GM23338 (cell line): Measurements from ENCODE around the gene DCTPP1. TPM values are rescaled to one million over a fixed set of nuclear protein-coding genes. Genes with fewer than 3 reads are reported as not detected.

ENCODE experiments used
- ATAC-seq: fragments of 200-7000 bp; cut with Tn5 transposase; 3 replicates; pipeline ENCODE4 v1.9.1; 2020
- DNase-seq: peaks from one replicate; pipeline ENCODE4 v3.0.0-alpha.2; 2015; ENCODE audit warnings: low spot score
- H2AFZ ChIP-seq: fragments of 200-600 bp; sonication (generic); 2 replicates; pipeline ENCODE4 v1.8.0; 2016; ENCODE audit warnings: antibody characterized with exemption, mild to moderate bottlenecking, moderate library complexity
- H3F3A ChIP-seq: fragments of 200-600 bp; sonication (generic); replicated peaks from 2 replicates; pipeline ENCODE4 v1.8.0; 2017; ENCODE audit warnings: antibody characterized with exemption, mixed run types, low read depth
- H3K27ac ChIP-seq: fragments of 200-600 bp; sonication (generic); 2 replicates; pipeline ENCODE4 v1.6.1; 2016; ENCODE audit warnings: low read depth
- H3K27me3 ChIP-seq: fragments of 200-600 bp; sonication (generic); 2 replicates; pipeline ENCODE4 v1.8.0; 2016; ENCODE audit warnings: mild to moderate bottlenecking, mixed run types, moderate library complexity; ENCODE audit not compliant: insufficient read depth
- H3K36me3 ChIP-seq: fragments of 200-600 bp; sonication (generic); 2 replicates; pipeline ENCODE4 v1.8.0; 2016; ENCODE audit warnings: mild to moderate bottlenecking; ENCODE audit not compliant: insufficient read depth
- H3K4me1 ChIP-seq: fragments of 200-600 bp; sonication (generic); 2 replicates; pipeline ENCODE4 v1.8.0; 2016; ENCODE audit warnings: mild to moderate bottlenecking, moderate library complexity; ENCODE audit not compliant: insufficient read depth
- H3K4me2 ChIP-seq: fragments of 200-600 bp; sonication (generic); 2 replicates; pipeline ENCODE4 v1.7.1; 2017; ENCODE audit warnings: mixed run types
- H3K4me3 ChIP-seq: fragments of 200-600 bp; sonication (generic); 2 replicates; pipeline ENCODE4 v1.6.1; 2016; ENCODE audit warnings: mixed run types
- H3K79me2 ChIP-seq: fragments of 200-600 bp; sonication (generic); replicated peaks from 2 replicates; pipeline ENCODE4 v1.8.0; 2017; ENCODE audit warnings: mild to moderate bottlenecking; ENCODE audit not compliant: insufficient read depth
- H3K9me2 ChIP-seq: fragments of 200-600 bp; sonication (generic); 2 replicates; pipeline ENCODE4 v1.8.0; 2017; ENCODE audit not compliant: insufficient read depth
- H4K20me1 ChIP-seq: fragments of 200-600 bp; sonication (generic); replicated peaks from 2 replicates; pipeline ENCODE4 v1.8.0; 2017; ENCODE audit warnings: mild to moderate bottlenecking; ENCODE audit not compliant: insufficient read depth
- H3K27ac Mint-ChIP-seq: 2 replicates; pipeline ENCODE4 v1.8.0; 2020; ENCODE audit warnings: inconsistent platforms, mild to moderate bottlenecking, moderate library complexity, mixed read lengths
- H3K27me3 Mint-ChIP-seq: 3 replicates; pipeline ENCODE4 v1.8.0; 2022; ENCODE audit warnings: low read depth, mild to moderate bottlenecking, moderate library complexity, mixed read lengths, inconsistent platforms; ENCODE audit not compliant: insufficient read depth, poor library complexity
- H3K36me3 Mint-ChIP-seq: 3 replicates; pipeline ENCODE4 v1.8.0; 2021; ENCODE audit warnings: low read depth, mild to moderate bottlenecking, inconsistent platforms, moderate library complexity, mixed read lengths
- H3K4me1 Mint-ChIP-seq: 3 replicates; pipeline ENCODE4 v1.8.0; 2020; ENCODE audit warnings: mild to moderate bottlenecking, inconsistent platforms, mixed read lengths
- H3K4me3 Mint-ChIP-seq: 3 replicates; pipeline ENCODE4 v1.8.0; 2021; ENCODE audit warnings: moderate library complexity, mild to moderate bottlenecking, inconsistent platforms, mixed read lengths
- H3K9me3 Mint-ChIP-seq: 3 replicates; pipeline ENCODE4 v1.8.0; 2020; ENCODE audit warnings: moderate library complexity, mild to moderate bottlenecking, inconsistent platforms, mixed read lengths
- CREB1 ChIP-seq: fragments of 250-450 bp; sonication (Bioruptor Pico); IDR thresholded peaks from 2 replicates; pipeline ENCODE4 v1.5.0; 2020; ENCODE audit warnings: low read depth, mild to moderate bottlenecking, moderate library complexity
- CTCF ChIP-seq, 2 experiments: fragments of 200-600 bp in 1 of 2; sonication (generic) in 1 of 2; conservative IDR thresholded peaks; 2 replicates each; pipeline versions ENCODE4 v1.5.1 to v1.6.1; 2016 to 2017; ENCODE audit warnings: antibody characterized with exemption in 2 of 2, low read depth in 2 of 2, mild to moderate bottlenecking in 2 of 2, moderate library complexity in 1 of 2
- EZH2 ChIP-seq: fragments of 200-600 bp; sonication (generic); IDR thresholded peaks from one replicate; pipeline ENCODE4 v1.8.0; 2017; ENCODE audit warnings: antibody characterized with exemption, mild to moderate bottlenecking, low read depth; ENCODE audit not compliant: unreplicated experiment
- NANOG ChIP-seq: IDR thresholded peaks from 2 replicates; pipeline ENCODE4 v1.6.1; 2016; ENCODE audit warnings: antibody characterized with exemption, borderline replicate concordance
- POLR2AphosphoS5 ChIP-seq: IDR thresholded peaks from 2 replicates; pipeline ENCODE4 v1.6.1; 2016; ENCODE audit warnings: antibody characterized with exemption, low read depth
- STAT1 ChIP-seq: IDR thresholded peaks from one replicate; pipeline ENCODE4 v1.6.1; 2016; ENCODE audit warnings: antibody characterized with exemption; ENCODE audit not compliant: unreplicated experiment
- ZNF114 ChIP-seq: fragments of 250-450 bp; sonication (Bioruptor Pico); IDR thresholded peaks from 2 replicates; pipeline ENCODE4 v1.5.0; 2020; ENCODE audit warnings: mild to moderate bottlenecking, moderate library complexity
- ZNF331 ChIP-seq: fragments of 250-450 bp; sonication (Bioruptor Pico); IDR thresholded peaks from 2 replicates; pipeline ENCODE4 v1.5.0; 2020; ENCODE audit warnings: low read depth, mild to moderate bottlenecking, moderate library complexity
- polyA plus RNA-seq: library from polyadenylated mRNA; unstranded; fragments of >200 nt; fragmentation: Nextera tagmentation; extraction: Ambion mirVana; gene quantifications from 2 replicates; pipeline ENCODE4 v1.2.1, GENCODE V29; 2016
- total RNA-seq: library from RNA; depleted of rRNA; stranded (reverse); fragments of >200 nt; shearing (Covaris generic); gene quantifications from 2 replicates; pipeline ENCODE4 v1.2.3, GENCODE V29; 2014
- TF ChIP-seq, protein P1 (sequence below): IDR thresholded peaks from 2 replicates; pipeline ENCODE4 v1.6.1; 2016; ENCODE audit warnings: antibody characterized with exemption
- TF ChIP-seq, protein P2 (sequence below): IDR thresholded peaks from one replicate; pipeline ENCODE4 v1.6.1; 2018; ENCODE audit warnings: antibody characterized with exemption; ENCODE audit not compliant: unreplicated experiment

The DCTPP1 gene
- total and polyA plus RNA-seq, 2 experiments from 2014 or later, result 54.1 to 58.3 TPM

DNA sequence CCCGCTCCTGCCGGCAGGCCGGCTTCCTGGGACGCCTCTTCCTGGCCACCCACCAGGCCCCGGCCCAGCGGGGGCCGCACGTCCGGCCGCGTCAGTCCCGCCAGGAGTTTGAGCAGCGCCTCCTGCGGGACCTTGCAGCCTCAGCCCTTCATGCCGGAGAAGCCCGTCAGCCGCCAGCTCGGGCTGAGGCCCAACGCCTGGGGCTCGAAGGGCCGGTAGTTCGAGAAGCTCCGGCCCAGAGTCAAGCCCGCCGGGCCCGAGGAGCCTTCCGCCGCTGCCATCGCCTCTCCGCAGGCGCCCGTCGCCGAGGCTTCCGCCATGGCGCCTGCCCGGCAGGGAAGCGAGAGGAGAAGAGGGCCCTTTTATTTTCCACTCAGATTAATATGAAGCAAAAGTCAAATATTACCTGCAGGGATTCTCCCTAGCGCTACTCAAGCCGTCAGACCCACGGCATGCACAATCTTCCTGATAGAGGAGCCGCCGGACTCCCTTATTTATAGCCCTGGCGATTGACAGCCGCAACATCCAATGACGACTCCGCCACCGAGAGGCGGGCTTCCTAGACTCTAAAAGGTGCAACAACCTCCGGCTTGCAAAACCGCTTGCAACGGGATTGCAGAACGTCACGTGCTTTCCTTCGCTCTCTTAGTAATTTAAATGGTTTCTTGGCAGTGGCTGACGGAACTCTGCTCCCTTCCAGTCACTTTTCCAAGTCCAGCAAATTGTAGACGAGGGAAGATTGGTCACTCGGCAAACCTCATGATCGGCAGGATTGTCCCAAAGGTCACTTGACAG is 15.8 kb upstream of the DCTPP1 start, which contains the start of gene SEPHS2:
SEPHS2 (minus strand) TSS at position 467 of the 795 bp plus-strand sequence; CDS start at position 320, 147 bp downstream.
- Histone ChIP-seq H4K20me1 (peaks cover 8% of the 10 kb centered on the region), H3K9me2 (peaks cover 7% of the 10 kb centered on the region), H3K79me2 (peaks cover 13% of the 10 kb centered on the region), H2AFZ (peak within 1 kb of the TSS; percentile 57), H3K27me3 (no peaks in the 10 kb centered on the region), H3K36me3 (no peaks in the 10 kb centered on the region), H3K4me2 (peak within 1 kb of the TSS; percentile 84), H3F3A (peaks cover 6% of the 10 kb centered on the region; the same call in 1 of the 2 replicates), H3K27ac (peak within 1 kb of the TSS; percentile 74), H3K4me3 (peak within 1 kb of the TSS; percentile 77), H3K4me1 (peaks cover 14% of the 10 kb centered on the region; the same call in 1 of the 2 replicates)
- Mint-ChIP-seq H3K27me3 (peaks cover 13% of the 10 kb centered on the region), H3K9me3 (peaks cover 19% of the 10 kb centered on the region; the same call in 2 of the 3 replicates), H3K27ac (peak within 1 kb of the TSS; percentile 88), H3K36me3 (peaks cover 26% of the 10 kb centered on the region), H3K4me3 (peak within 1 kb of the TSS; percentile 77), H3K4me1 (peaks cover 25% of the 10 kb centered on the region)
- peak; percentile 99 for DNase-seq
- peak; percentile 92 for ATAC-seq
- TF ChIP-seq NANOG (no peak), POLR2AphosphoS5 (peak; percentile 87), ZNF331 (no peak), CREB1 (peak; percentile 56), ZNF114 (CRISPR knock-in tag) (peak; percentile 96; the same call in 1 of the 2 replicates), CTCF (conservative IDR thresholded peaks at IDR 0.05; ENCODE audit: low read depth in 2 of 2) (peak; percentile 40 to 44)
- TF ChIP-seq, protein P1, sequence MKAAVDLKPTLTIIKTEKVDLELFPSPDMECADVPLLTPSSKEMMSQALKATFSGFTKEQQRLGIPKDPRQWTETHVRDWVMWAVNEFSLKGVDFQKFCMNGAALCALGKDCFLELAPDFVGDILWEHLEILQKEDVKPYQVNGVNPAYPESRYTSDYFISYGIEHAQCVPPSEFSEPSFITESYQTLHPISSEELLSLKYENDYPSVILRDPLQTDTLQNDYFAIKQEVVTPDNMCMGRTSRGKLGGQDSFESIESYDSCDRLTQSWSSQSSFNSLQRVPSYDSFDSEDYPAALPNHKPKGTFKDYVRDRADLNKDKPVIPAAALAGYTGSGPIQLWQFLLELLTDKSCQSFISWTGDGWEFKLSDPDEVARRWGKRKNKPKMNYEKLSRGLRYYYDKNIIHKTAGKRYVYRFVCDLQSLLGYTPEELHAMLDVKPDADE, result 0 out of 2 replicates have a peak, but pooled peaks have one; percentile 11

DNA sequence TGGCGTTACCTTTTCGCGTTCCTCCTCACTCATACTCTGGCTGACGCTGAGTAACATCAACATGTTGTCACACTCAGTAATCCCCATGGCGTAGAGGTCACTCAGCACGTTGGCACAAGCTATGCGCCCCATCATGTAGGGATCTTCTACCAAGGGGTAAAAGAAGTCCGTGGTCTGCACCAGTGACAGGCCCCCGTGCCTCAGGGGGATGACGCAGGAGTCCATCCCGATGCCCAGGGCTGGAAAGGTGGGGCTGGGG is 15.2 kb upstream of the DCTPP1 start:
- peak overlapping the region; percentile 77 for H3K4me3 ChIP-seq
- peaks cover 6% of the 10 kb centered on the region; the same call in 1 of the 2 replicates for H3F3A ChIP-seq
- ATAC-seq (no peak), DNase-seq (no peak)
- H3K4me1 Mint-ChIP-seq, result peaks cover 25% of the 10 kb centered on the region
- peaks cover 11% of the 10 kb centered on the region for H3K27me3 Mint-ChIP-seq
- peak overlapping the region; percentile 74 for H3K27ac ChIP-seq
- H3K79me2 ChIP-seq, result peaks cover 13% of the 10 kb centered on the region
- peak overlapping the region; percentile 84 for H3K4me2 ChIP-seq
- peaks cover 7% of the 10 kb centered on the region for H3K9me2 ChIP-seq
- peaks cover 26% of the 10 kb centered on the region for H3K36me3 Mint-ChIP-seq
- no peaks in the 10 kb centered on the region for H3K27me3 ChIP-seq
- peaks cover 19% of the 10 kb centered on the region; the same call in 2 of the 3 replicates for H3K9me3 Mint-ChIP-seq
- TF ChIP-seq NANOG, result no peak
- TF ChIP-seq CREB1, result no peak
- TF ChIP-seq ZNF331, result no peak
- no peak for TF ChIP-seq POLR2AphosphoS5
- no peak for TF ChIP-seq EZH2
- TF ChIP-seq, protein P2, sequence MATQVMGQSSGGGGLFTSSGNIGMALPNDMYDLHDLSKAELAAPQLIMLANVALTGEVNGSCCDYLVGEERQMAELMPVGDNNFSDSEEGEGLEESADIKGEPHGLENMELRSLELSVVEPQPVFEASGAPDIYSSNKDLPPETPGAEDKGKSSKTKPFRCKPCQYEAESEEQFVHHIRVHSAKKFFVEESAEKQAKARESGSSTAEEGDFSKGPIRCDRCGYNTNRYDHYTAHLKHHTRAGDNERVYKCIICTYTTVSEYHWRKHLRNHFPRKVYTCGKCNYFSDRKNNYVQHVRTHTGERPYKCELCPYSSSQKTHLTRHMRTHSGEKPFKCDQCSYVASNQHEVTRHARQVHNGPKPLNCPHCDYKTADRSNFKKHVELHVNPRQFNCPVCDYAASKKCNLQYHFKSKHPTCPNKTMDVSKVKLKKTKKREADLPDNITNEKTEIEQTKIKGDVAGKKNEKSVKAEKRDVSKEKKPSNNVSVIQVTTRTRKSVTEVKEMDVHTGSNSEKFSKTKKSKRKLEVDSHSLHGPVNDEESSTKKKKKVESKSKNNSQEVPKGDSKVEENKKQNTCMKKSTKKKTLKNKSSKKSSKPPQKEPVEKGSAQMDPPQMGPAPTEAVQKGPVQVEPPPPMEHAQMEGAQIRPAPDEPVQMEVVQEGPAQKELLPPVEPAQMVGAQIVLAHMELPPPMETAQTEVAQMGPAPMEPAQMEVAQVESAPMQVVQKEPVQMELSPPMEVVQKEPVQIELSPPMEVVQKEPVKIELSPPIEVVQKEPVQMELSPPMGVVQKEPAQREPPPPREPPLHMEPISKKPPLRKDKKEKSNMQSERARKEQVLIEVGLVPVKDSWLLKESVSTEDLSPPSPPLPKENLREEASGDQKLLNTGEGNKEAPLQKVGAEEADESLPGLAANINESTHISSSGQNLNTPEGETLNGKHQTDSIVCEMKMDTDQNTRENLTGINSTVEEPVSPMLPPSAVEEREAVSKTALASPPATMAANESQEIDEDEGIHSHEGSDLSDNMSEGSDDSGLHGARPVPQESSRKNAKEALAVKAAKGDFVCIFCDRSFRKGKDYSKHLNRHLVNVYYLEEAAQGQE, result no peak
- TF ChIP-seq STAT1, result no peak
- H3K36me3 ChIP-seq, result no peaks in the 10 kb centered on the region
- peaks cover 14% of the 10 kb centered on the region; the same call in 1 of the 2 replicates for H3K4me1 ChIP-seq
- H4K20me1 ChIP-seq, result peaks cover 8% of the 10 kb centered on the region
- peak overlapping the region; percentile 57; the same call in 1 of the 2 replicates for H2AFZ ChIP-seq
- H3K4me3 Mint-ChIP-seq, result peak overlapping the region; percentile 74
- no peak overlapping the region for H3K27ac Mint-ChIP-seq
